CD4-positive, alpha-beta T cell treated with Interleukin-15 for 4 hours (primary cell): Measurements from ENCODE around the gene BUB3.

Experiments used
- DNase-seq: peaks from one replicate; pipeline ENCODE4 v3.0.0-alpha.2; 2020; ENCODE audit warnings: low spot score

Gene BUB3

DNA sequence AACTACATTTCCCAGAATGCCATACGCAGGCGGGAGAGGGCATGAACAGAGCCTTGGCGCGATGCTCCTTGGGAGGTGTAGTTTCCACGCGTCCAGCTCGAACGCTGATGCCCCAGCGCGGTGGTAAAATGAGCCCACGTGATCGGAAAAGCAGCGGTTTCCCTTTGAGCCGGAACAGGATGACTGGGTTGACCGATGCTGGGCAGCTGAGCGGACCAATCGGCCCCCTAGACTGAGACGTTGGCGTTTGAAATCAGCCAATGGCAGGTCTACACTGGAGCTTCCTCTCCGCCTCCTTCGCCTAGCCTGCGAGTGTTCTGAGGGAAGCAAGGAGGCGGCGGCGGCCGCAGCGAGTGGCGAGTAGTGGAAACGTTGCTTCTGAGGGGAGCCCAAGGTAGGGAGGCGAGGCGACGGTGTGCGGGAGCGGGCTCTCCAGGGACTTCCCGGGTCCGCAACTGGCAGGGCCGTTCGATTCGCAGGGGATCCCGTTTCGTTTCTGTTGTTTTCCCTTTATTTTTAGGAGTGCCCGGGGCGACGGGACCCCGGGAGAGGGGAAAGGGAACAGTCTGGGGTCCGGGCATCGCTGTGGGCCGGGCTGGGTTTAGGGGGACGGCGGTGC is at the start of gene BUB3:
Gene BUB3, plus strand, starts transcription at position 311 of the 619 bp plus-strand sequence. CDS start 516 bp downstream, outside the sequence.
- DNase-seq: peak; percentile 97

- DNase-seq: no peak
Observed at GRCh38 chr10:123109466-123109865, 44.7 kb upstream of the BUB3 start.

GRCh38 chr10:123117644-123118417 is 36.4 kb upstream of the BUB3 start:
- DNase-seq: no peak

- DNase-seq: no peak
Observed at GRCh38 chr10:123119081-123119480, 35.1 kb upstream of the BUB3 start.

- DNase-seq: no peak
Observed at GRCh38 chr10:123126246-123126645, 28.0 kb upstream of the BUB3 start.

DNA sequence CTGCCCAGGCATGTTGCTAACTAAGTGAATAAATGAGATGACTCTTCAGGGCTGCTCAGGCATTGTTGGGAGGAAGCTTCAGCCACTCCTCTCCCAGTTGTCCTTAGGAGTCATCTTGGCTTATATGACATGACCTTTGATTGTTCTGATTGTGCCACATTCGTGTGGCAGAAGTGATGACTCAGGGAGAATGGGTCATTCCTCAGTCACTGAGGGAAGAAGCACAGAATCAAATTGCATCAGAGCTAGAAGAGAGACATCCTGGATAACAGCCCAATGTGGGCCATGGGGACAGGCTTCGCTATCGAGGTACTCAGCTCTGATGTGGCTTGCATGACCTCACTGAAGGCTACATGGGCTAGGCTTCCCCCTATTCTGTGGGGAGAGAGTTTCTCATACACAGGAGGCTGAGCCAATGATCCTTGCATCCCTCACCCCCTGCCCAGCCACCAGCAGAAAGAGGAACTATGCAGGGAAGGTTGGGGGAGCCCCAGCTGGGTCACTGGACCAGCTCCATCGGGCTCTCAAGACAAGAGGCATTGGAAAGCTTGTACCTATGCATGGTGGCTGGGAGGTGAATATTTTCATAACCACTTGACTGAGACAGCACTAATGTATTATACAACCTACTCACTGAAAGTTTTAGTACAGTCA is 24.5 kb upstream of the BUB3 start:
- DNase-seq: no peak

- peak; percentile 84 for DNase-seq
Observed at GRCh38 chr10:123132576-123133477, 21.4 kb upstream of the BUB3 start.

GRCh38 chr10:123133541-123134342 is 20.5 kb upstream of the BUB3 start:
- no peak for DNase-seq

GRCh38 chr10:123134343-123134914 is 19.8 kb upstream of the BUB3 start:
- no peak for DNase-seq

DNA sequence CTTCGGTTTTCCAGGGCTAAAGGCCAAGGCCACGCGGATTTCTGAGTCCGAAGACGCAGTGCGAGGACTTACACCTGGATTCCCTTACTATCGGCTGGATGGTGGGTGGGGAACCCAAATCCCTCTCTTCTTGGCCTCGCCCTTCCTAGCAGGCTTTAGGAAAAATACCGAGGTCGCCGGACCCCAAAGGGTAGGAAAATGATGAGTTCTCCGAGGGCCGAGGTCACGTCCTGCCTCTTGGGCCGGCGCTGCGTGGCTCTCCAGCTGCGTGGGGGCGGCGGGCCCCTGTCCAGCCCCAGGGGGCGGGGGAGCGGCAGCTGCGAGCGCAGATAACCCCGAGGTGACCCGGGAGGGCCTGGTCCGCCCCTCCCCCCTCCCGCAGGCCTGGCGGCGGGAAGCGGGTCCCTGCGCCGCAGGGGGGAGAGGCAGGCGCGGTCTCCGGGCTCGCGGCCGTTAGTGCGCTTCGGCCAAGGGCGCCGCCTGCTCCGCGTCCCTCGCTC is 19.2 kb upstream of the BUB3 start:
- DNase-seq: no peak

DNA sequence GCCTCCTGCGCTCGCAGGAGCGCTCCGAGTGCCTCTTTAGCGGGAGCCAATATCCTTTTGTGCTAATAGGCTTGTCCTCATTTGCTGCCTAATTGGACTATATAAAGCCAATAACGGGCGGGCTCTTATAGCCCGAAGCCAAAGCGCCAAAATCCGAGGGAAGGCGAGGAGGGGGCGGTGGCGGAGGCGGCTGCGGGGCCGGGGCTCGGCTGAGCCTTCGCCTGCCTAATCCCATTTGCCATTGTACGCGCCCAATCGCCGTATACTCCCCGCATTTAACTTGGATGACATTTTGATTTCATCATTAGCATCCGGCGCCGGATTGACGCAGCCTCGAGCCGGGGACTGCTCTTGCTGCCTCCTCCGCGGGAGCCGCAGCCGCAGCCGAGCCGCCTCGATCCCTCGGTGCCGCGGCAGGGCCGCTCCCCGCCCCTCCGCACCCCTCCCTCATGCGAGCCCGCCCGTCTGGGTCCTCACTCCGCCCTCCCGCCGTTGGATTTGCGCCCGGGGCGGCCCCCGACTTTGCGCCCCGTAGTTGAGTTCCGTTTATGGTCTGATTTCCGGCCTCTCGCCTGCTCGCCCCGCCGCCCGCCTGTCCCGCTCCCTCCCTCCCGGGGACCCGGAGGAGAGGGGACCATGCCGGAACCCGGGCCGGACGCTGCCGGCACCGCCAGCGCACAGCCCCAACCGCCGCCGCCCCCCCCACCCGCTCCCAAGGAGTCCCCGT is 18.6 kb upstream of the BUB3 start, which contains the start of gene HMX3:
Gene HMX3, plus strand, starts transcription at position 556 of the 727 bp plus-strand sequence. Its CDS starts 81 bp downstream, at position 637.
- peak; percentile 11 for DNase-seq

DNA sequence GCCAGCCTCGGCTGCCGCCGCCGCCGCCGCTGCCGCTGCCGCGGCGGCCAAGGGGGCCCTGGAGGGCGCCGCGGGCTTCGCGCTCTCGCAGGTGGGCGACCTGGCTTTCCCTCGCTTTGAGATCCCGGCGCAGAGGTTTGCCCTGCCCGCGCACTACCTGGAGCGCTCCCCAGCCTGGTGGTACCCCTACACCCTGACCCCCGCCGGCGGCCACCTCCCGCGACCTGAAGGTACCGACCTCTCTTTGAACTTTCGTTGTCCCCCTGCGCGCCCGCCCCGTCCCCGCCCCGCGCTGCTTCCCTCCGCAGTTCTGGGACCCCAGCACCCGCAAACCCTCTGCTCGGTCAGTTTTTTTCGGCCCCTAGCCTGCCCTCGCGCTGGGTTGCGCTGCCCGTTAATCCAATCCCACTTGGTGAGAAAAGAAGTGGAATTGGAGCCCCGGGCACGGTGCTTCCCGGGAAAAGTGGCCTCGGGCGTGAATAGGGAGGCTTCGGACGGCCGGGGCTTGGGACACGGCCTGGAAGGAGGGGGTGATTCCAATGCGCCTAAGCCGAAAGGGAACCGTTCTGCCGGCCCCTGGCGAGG is 17.9 kb upstream of the BUB3 start:
- DNase-seq: no peak

- DNase-seq: no peak
Observed at GRCh38 chr10:123136806-123137642, 17.2 kb upstream of the BUB3 start.

DNA sequence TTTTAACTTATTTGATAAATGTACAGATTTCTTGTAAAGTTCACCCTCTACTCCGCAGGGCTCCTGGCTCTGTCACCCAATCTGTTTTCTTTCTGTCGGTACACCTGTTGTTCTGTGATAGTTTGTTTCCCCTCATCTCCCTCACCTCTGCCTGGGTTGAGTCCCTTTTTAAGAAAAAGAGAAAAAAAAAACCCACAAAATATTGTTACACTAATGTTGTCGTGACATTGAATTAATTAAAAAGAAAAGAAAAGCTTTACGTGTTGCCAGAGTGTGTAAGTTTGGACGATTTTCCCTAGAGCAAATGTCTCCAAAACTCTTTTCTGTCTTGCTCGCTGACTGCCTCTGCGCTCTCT is 15.1 kb upstream of the BUB3 start:
- DNase-seq: no peak

DNA sequence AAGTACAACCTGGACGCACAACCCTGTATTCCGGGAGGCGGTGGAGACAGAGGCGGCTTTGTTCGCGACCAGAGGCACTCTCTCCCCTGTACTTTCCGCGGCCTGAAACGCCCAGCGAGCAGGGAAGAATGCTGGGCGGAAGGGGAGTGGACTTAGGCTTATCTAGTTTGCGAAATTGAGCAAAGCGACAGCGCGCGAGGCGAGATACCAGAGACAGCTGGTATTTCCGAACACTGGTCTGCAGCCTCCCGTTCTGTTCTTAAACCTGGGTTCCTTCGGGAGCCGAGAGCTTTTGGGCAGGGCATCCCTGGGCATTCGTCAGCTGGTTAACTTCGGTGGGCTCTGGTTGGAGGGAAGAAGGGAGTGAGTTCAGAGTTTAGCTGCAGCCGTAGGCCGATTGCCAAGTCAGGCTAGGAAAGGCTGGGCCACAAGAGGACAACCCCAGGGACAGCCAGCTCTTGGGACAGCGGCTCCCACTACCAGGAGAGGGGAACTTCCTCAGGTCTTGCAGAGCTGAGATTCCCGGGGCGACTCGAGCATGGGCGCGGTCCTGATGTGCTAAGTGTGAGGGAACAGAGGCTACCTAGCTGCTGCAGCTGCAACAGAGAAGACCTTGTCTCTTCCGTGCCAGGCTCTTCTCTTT is 14.6 kb upstream of the BUB3 start:
- DNase-seq: no peak

- no peak for DNase-seq
Observed at GRCh38 chr10:123140164-123140982, 13.8 kb upstream of the BUB3 start.

DNA sequence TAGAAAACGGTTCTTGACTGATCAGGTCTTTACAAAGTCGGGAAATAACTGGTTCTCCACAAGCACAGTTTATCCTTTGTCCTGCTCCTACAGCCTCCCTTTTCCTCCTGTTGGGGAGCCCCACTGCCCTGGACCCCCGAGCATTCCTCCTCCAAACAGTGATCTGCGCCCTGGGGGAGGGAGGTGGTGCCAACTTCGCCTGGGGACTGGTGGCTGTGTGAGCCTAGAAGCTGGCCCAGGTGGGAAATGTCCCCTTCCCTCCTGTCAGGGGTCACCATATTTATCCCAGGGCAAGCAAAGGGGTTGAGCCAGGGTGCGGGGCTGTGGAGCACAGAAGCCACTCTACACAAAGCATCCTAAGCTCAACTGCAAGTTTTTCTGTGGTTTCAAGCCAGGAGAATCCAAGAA is 13.2 kb upstream of the BUB3 start:
- DNase-seq: no peak
